Measurements from ENCODE around the gene IMPDH1. TPM values are rescaled to one million over a fixed set of nuclear protein-coding genes. Genes with fewer than 3 reads are reported as not detected.

The IMPDH1 gene
- polyA plus RNA-seq, 12 donors: 16.8 to 32.6 (median 21.2) TPM; not detected in 1

Other genes with a start within 250 kb of the IMPDH1 start
- under 1 TPM in 6 of 12 donors, not detected in 6; 0.04 to 0.88 (median 0.10) TPM for gene LEP, start 168.7 kb downstream of the IMPDH1 start, polyA plus RNA-seq (ENCODE audit: insufficient read length in 12 of 12)
- gene RBM28, start 66.1 kb downstream of the IMPDH1 start, polyA plus RNA-seq (ENCODE audit: insufficient read length in 12 of 12): 10 to 100 TPM in 11 of 12 donors, not detected in 1; 30.5 to 58.7 (median 40.3) TPM
- gene PRRT4, start 48.3 kb downstream of the IMPDH1 start, polyA plus RNA-seq (ENCODE audit: insufficient read length in 12 of 12): 10 to 100 TPM in 10 of 12 donors, 1 to 10 TPM in 1, not detected in 1; 5.6 to 36.5 (median 18.3) TPM
- gene HILPDA, start 45.9 kb upstream of the IMPDH1 start, polyA plus RNA-seq (ENCODE audit: insufficient read length in 12 of 12): 10 to 100 TPM in 11 of 12 donors, not detected in 1; 11.8 to 22.3 (median 13.5) TPM
- 10 to 100 TPM in 11 of 12 donors, not detected in 1; 17.9 to 31.2 (median 25.2) TPM for gene METTL2B, start 66.8 kb upstream of the IMPDH1 start, polyA plus RNA-seq (ENCODE audit: insufficient read length in 12 of 12)

Data from muscle of arm (tissue), 12 donors.